Measurements from ENCODE around the gene BTBD9.

Gene BTBD9

GRCh38 chr6:38142178-38142902 lies 497.4 kb downstream of the BTBD9 start:
- Histone ChIP-seq H3K4me1 (ENCODE audit: control insufficient read depth, insufficient read depth, low read depth, low read length) (peaks cover 5% of the 10 kb centered on the region), H4K91ac (ENCODE audit: low read length) (no peak overlapping the region), H3K36me3 (ENCODE audit: control insufficient read depth in 1 of 2, insufficient read depth in 2 of 2, low read depth in 1 of 2, low read length in 2 of 2) (peaks cover 21 to 38% of the 10 kb centered on the region in 2 experiments), H2BK120ac (ENCODE audit: low read depth, low read length) (no peak overlapping the region), H3K9ac (ENCODE audit: low read length) (no peak overlapping the region), H3K4me3 (ENCODE audit: insufficient read depth in 1 of 2, low read depth in 1 of 2, low read length in 2 of 2) (no peak overlapping the region), H3K18ac (ENCODE audit: low read depth in 1 of 2, low read length in 2 of 2) (no peak overlapping the region), H4K8ac (ENCODE audit: low read length) (no peak overlapping the region), H2BK15ac (ENCODE audit: low read depth, poor library complexity, severe bottlenecking) (no peak overlapping the region), H2BK5ac (ENCODE audit: low read depth, low read length, poor library complexity, severe bottlenecking) (no peak overlapping the region), H3K4me2 (ENCODE audit: low read length, poor library complexity, severe bottlenecking) (no peak overlapping the region), H3K27ac (ENCODE audit: low read length, poor library complexity, severe bottlenecking) (no peak overlapping the region), H3K23ac (ENCODE audit: low read length in 2 of 2) (no peak overlapping the region), H2BK12ac (ENCODE audit: low read length in 2 of 2) (no peak overlapping the region), H3K79me1 (replicated peaks; ENCODE audit: low read length, poor library complexity, severe bottlenecking) (peaks cover 63% of the 10 kb centered on the region), H3K27me3 (ENCODE audit: control insufficient read depth in 1 of 2, insufficient read depth in 1 of 2, low read length in 2 of 2) (no peaks in the 10 kb centered on the region), H3K4ac (ENCODE audit: low read depth in 1 of 2, low read length in 2 of 2) (no peak overlapping the region), H3K14ac (ENCODE audit: low read length in 2 of 2) (no peak overlapping the region), H2AFZ (ENCODE audit: low read depth, low read length) (no peak overlapping the region), H3K9me3 (ENCODE audit: control insufficient read depth, low read length) (no peaks in the 10 kb centered on the region), H2AK5ac (ENCODE audit: low read length, severe bottlenecking) (no peak overlapping the region)
- WGBS, result 92% methylated on average over 7 of the region's 7 CpGs
- no peak for DNase-seq

DNA sequence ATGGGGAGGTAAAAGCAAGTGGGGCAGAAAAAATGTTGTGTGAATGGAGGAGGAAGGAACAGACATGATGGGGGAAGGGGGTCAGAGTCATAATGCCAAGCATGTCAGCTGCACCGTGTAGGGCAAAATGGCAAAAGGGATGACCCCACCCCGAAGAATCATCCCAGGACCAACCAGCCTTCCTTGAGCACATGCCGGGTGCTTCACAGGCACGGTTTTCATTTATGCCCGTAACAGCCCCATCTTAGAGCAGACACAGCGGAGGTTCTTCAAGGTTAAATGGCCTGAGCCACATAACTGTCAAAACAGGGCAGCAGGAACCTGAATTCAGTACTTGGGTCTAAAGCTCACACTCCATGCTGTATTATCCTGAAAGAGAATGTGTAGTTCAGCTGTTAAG lies 498.0 kb downstream of the BTBD9 start:
- no peak overlapping the region for H2BK15ac ChIP-seq (ENCODE audit: low read depth, poor library complexity, severe bottlenecking)
- H2BK5ac ChIP-seq (ENCODE audit: low read depth, low read length, poor library complexity, severe bottlenecking), result no peak overlapping the region
- WGBS, result 97% methylated on average over 6 of the region's 6 CpGs
- no peak overlapping the region for H3K9ac ChIP-seq (ENCODE audit: low read length)
- no peaks in the 10 kb centered on the region for H3K27me3 ChIP-seq (ENCODE audit: control insufficient read depth in 1 of 2, insufficient read depth in 1 of 2, low read length in 2 of 2)
- no peak overlapping the region for H3K18ac ChIP-seq (ENCODE audit: low read depth in 1 of 2, low read length in 2 of 2)
- no peak overlapping the region for H2AK5ac ChIP-seq (ENCODE audit: low read length, severe bottlenecking)
- H4K91ac ChIP-seq (ENCODE audit: low read length), result no peak overlapping the region
- no peak overlapping the region for H3K4ac ChIP-seq (ENCODE audit: low read depth in 1 of 2, low read length in 2 of 2)
- no peak for DNase-seq
- H3K27ac ChIP-seq (ENCODE audit: low read length, poor library complexity, severe bottlenecking), result no peak overlapping the region
- no peak overlapping the region for H4K8ac ChIP-seq (ENCODE audit: low read length)
- no peak overlapping the region for H2BK120ac ChIP-seq (ENCODE audit: low read depth, low read length)
- H3K9me3 ChIP-seq (ENCODE audit: control insufficient read depth, low read length), result no peaks in the 10 kb centered on the region
- H3K36me3 ChIP-seq (ENCODE audit: control insufficient read depth in 1 of 2, insufficient read depth in 2 of 2, low read depth in 1 of 2, low read length in 2 of 2), result peaks cover 21 to 35% of the 10 kb centered on the region in 2 experiments
- peaks cover 5% of the 10 kb centered on the region for H3K4me1 ChIP-seq (ENCODE audit: control insufficient read depth, insufficient read depth, low read depth, low read length)
- no peak overlapping the region for H3K14ac ChIP-seq (ENCODE audit: low read length in 2 of 2)
- no peak overlapping the region for H3K23ac ChIP-seq (ENCODE audit: low read length in 2 of 2)
- H2AFZ ChIP-seq (ENCODE audit: low read depth, low read length), result no peak overlapping the region
- H3K4me2 ChIP-seq (ENCODE audit: low read length, poor library complexity, severe bottlenecking), result no peak overlapping the region
- H3K4me3 ChIP-seq (ENCODE audit: insufficient read depth in 1 of 2, low read depth in 1 of 2, low read length in 2 of 2), result no peak overlapping the region
- H2BK12ac ChIP-seq (ENCODE audit: low read length in 2 of 2), result no peak overlapping the region
- peaks cover 63% of the 10 kb centered on the region for H3K79me1 ChIP-seq (replicated peaks; ENCODE audit: low read length, poor library complexity, severe bottlenecking)

DNA sequence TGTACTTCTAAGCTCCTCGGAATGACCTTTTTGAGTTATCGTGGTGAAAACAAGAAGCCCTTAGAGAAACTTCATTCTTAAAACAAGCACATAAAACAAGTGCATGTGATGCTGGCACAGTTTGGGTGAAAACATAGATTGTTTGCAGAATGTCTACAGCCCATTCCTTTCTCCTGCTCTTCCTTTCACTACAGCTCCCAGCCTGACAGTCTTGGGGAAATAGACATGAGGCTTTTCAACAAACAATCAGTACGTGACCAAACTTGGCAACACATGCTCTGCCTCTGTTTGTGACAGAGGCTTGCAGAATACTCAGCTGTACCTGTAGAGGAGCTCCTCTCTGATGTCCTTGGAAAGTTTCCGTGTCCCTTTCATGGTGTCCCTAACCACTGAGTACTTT lies 498.6 kb downstream of the BTBD9 start:
- no peak overlapping the region for H3K9ac ChIP-seq (ENCODE audit: low read length)
- H3K4me3 ChIP-seq (ENCODE audit: insufficient read depth in 1 of 2, low read depth in 1 of 2, low read length in 2 of 2), result no peak overlapping the region
- no peaks in the 10 kb centered on the region for H3K9me3 ChIP-seq (ENCODE audit: control insufficient read depth, low read length)
- no peak overlapping the region for H3K4me2 ChIP-seq (ENCODE audit: low read length, poor library complexity, severe bottlenecking)
- H3K4ac ChIP-seq (ENCODE audit: low read depth in 1 of 2, low read length in 2 of 2), result no peak overlapping the region
- H2BK120ac ChIP-seq (ENCODE audit: low read depth, low read length), result no peak overlapping the region
- peaks cover 8% of the 10 kb centered on the region for H3K4me1 ChIP-seq (ENCODE audit: control insufficient read depth, insufficient read depth, low read depth, low read length)
- no peak overlapping the region for H2AK5ac ChIP-seq (ENCODE audit: low read length, severe bottlenecking)
- H3K27ac ChIP-seq (ENCODE audit: low read length, poor library complexity, severe bottlenecking), result no peak overlapping the region
- H4K8ac ChIP-seq (ENCODE audit: low read length), result no peak overlapping the region
- no peak overlapping the region for H2BK12ac ChIP-seq (ENCODE audit: low read length in 2 of 2)
- H2AFZ ChIP-seq (ENCODE audit: low read depth, low read length), result no peak overlapping the region
- H3K23ac ChIP-seq (ENCODE audit: low read length in 2 of 2), result no peak overlapping the region
- no peaks in the 10 kb centered on the region for H3K27me3 ChIP-seq (ENCODE audit: control insufficient read depth in 1 of 2, insufficient read depth in 1 of 2, low read length in 2 of 2)
- DNase-seq, result no peak
- peaks cover 23 to 36% of the 10 kb centered on the region in 2 experiments for H3K36me3 ChIP-seq (ENCODE audit: control insufficient read depth in 1 of 2, insufficient read depth in 2 of 2, low read depth in 1 of 2, low read length in 2 of 2)
- no peak overlapping the region for H3K14ac ChIP-seq (ENCODE audit: low read length in 2 of 2)
- H4K91ac ChIP-seq (ENCODE audit: low read length), result no peak overlapping the region
- 99% methylated on average over 3 of the region's 4 CpGs for WGBS
- no peak overlapping the region for H3K18ac ChIP-seq (ENCODE audit: low read depth in 1 of 2, low read length in 2 of 2)
- H3K79me1 ChIP-seq (replicated peaks; ENCODE audit: low read length, poor library complexity, severe bottlenecking), result peaks cover 65% of the 10 kb centered on the region
- H2BK5ac ChIP-seq (ENCODE audit: low read depth, low read length, poor library complexity, severe bottlenecking), result no peak overlapping the region
- no peak overlapping the region for H2BK15ac ChIP-seq (ENCODE audit: low read depth, poor library complexity, severe bottlenecking)

DNA sequence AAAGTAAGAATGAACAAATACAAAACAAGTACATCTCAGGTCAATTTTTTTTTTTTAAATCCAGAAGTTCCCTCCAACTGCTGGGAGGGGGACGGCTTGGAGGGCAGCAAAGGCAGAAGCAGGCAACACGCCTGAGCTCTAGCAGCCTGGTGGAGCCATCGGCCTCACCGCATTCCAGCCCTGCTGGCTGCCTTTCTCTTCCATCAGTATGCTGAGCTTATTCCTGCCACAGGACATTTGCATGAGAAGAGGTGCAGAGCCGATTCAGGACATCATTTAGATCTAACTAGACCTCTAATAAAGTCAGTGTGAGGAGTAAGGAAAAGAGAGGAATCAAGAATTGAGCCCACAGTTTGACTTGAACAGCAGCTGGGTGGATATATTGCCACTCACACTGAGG lies 501.4 kb downstream of the BTBD9 start:
- Histone ChIP-seq H3K4me3 (ENCODE audit: insufficient read depth in 1 of 2, low read depth in 1 of 2, low read length in 2 of 2) (no peak overlapping the region), H3K14ac (ENCODE audit: low read length in 2 of 2) (no peak overlapping the region), H2BK5ac (ENCODE audit: low read depth, low read length, poor library complexity, severe bottlenecking) (no peak overlapping the region), H3K79me1 (replicated peaks; ENCODE audit: low read length, poor library complexity, severe bottlenecking) (peaks cover 67% of the 10 kb centered on the region), H3K27ac (ENCODE audit: low read length, poor library complexity, severe bottlenecking) (no peak overlapping the region), H3K18ac (ENCODE audit: low read depth in 1 of 2, low read length in 2 of 2) (no peak overlapping the region), H3K4me1 (ENCODE audit: control insufficient read depth, insufficient read depth, low read depth, low read length) (peaks cover 3% of the 10 kb centered on the region), H4K8ac (ENCODE audit: low read length) (no peak overlapping the region), H2AFZ (ENCODE audit: low read depth, low read length) (no peak overlapping the region), H3K4me2 (ENCODE audit: low read length, poor library complexity, severe bottlenecking) (no peak overlapping the region), H3K36me3 (ENCODE audit: control insufficient read depth in 1 of 2, insufficient read depth in 2 of 2, low read depth in 1 of 2, low read length in 2 of 2) (peaks cover 25 to 35% of the 10 kb centered on the region in 2 experiments), H3K23ac (ENCODE audit: low read length in 2 of 2) (no peak overlapping the region), H2BK12ac (ENCODE audit: low read length in 2 of 2) (no peak overlapping the region), H2BK15ac (ENCODE audit: low read depth, poor library complexity, severe bottlenecking) (no peak overlapping the region), H3K9ac (ENCODE audit: low read length) (no peak overlapping the region), H2BK120ac (ENCODE audit: low read depth, low read length) (no peak overlapping the region), H3K9me3 (ENCODE audit: control insufficient read depth, low read length) (no peaks in the 10 kb centered on the region), H2AK5ac (ENCODE audit: low read length, severe bottlenecking) (no peak overlapping the region), H3K27me3 (ENCODE audit: control insufficient read depth in 1 of 2, insufficient read depth in 1 of 2, low read length in 2 of 2) (no peaks in the 10 kb centered on the region), H4K91ac (ENCODE audit: low read length) (no peak overlapping the region), H3K4ac (ENCODE audit: low read depth in 1 of 2, low read length in 2 of 2) (no peak overlapping the region)
- 90% methylated on average over 5 of the region's 5 CpGs for WGBS
- DNase-seq, result no peak

All from mesenchymal stem cell (in vitro differentiated cells and primary cell).